ENCODE data around the gene ITGAV.

Gene ITGAV

GRCh38 chr2:186675380-186675779, 85.5 kb downstream of the ITGAV start:
- TF ChIP-seq TAF1 (IDR thresholded peaks at IDR 0.05; ENCODE audit: borderline replicate concordance, insufficient read depth, low read length) = no peak
- TF ChIP-seq FOXP2 (optimal IDR thresholded peaks at IDR 0.05; ENCODE audit: borderline replicate concordance, extremely low read depth, extremely low read length, insufficient read depth) = no peak
- TF ChIP-seq SIN3A (IDR thresholded peaks at IDR 0.05; ENCODE audit: borderline replicate concordance, insufficient read depth, low read length) = no peak
- no peak for TF ChIP-seq POLR2AphosphoS5 (IDR thresholded peaks at IDR 0.05; ENCODE audit: low read depth, low read length)
- TF ChIP-seq REST (IDR thresholded peaks at IDR 0.05; ENCODE audit: insufficient read depth in 1 of 2, low read depth in 2 of 2, low read length in 2 of 2) = no peak

GRCh38 chr2:186683341-186683740, 93.5 kb downstream of the ITGAV start:
- TF ChIP-seq TAF1 (IDR thresholded peaks at IDR 0.05; ENCODE audit: borderline replicate concordance, insufficient read depth, low read length) (no peak), FOXP2 (optimal IDR thresholded peaks at IDR 0.05; ENCODE audit: borderline replicate concordance, extremely low read depth, extremely low read length, insufficient read depth) (no peak), SIN3A (IDR thresholded peaks at IDR 0.05; ENCODE audit: borderline replicate concordance, insufficient read depth, low read length) (no peak), POLR2AphosphoS5 (IDR thresholded peaks at IDR 0.05; ENCODE audit: low read depth, low read length) (no peak), REST (IDR thresholded peaks at IDR 0.05; ENCODE audit: insufficient read depth in 1 of 2, low read depth in 2 of 2, low read length in 2 of 2) (no peak)

GRCh38 chr2:186687807-186688211, 98.0 kb downstream of the ITGAV start:
- TF ChIP-seq FOXP2 (optimal IDR thresholded peaks at IDR 0.05; ENCODE audit: borderline replicate concordance, extremely low read depth, extremely low read length, insufficient read depth) (no peak), SIN3A (IDR thresholded peaks at IDR 0.05; ENCODE audit: borderline replicate concordance, insufficient read depth, low read length) (no peak)

GRCh38 chr2:186688813-186689212, 99.0 kb downstream of the ITGAV start:
- no peak for TF ChIP-seq FOXP2 (optimal IDR thresholded peaks at IDR 0.05; ENCODE audit: borderline replicate concordance, extremely low read depth, extremely low read length, insufficient read depth)
- no peak for TF ChIP-seq POLR2AphosphoS5 (IDR thresholded peaks at IDR 0.05; ENCODE audit: low read depth, low read length)
- no peak for TF ChIP-seq SIN3A (IDR thresholded peaks at IDR 0.05; ENCODE audit: borderline replicate concordance, insufficient read depth, low read length)
- no peak for TF ChIP-seq TAF1 (IDR thresholded peaks at IDR 0.05; ENCODE audit: borderline replicate concordance, insufficient read depth, low read length)
- TF ChIP-seq REST (IDR thresholded peaks at IDR 0.05; ENCODE audit: insufficient read depth in 1 of 2, low read depth in 2 of 2, low read length in 2 of 2) = no peak

GRCh38 chr2:186690786-186691185, 100.9 kb downstream of the ITGAV start:
- no peak for TF ChIP-seq POLR2AphosphoS5 (IDR thresholded peaks at IDR 0.05; ENCODE audit: low read depth, low read length)
- TF ChIP-seq SIN3A (IDR thresholded peaks at IDR 0.05; ENCODE audit: borderline replicate concordance, insufficient read depth, low read length) = no peak
- no peak for TF ChIP-seq REST (IDR thresholded peaks at IDR 0.05; ENCODE audit: insufficient read depth in 1 of 2, low read depth in 2 of 2, low read length in 2 of 2)
- no peak for TF ChIP-seq TAF1 (IDR thresholded peaks at IDR 0.05; ENCODE audit: borderline replicate concordance, insufficient read depth, low read length)
- TF ChIP-seq FOXP2 (optimal IDR thresholded peaks at IDR 0.05; ENCODE audit: borderline replicate concordance, extremely low read depth, extremely low read length, insufficient read depth) = no peak

Measured in PFSK-1 (cell line).